ENCODE results near the gene MAP3K12. TPM values are rescaled to one million over a fixed set of nuclear protein-coding genes. Genes with fewer than 3 reads are reported as not detected.

The MAP3K12 gene
- polyA plus RNA-seq, 1 donor from 2014 or later = 82.0 TPM

DNA sequence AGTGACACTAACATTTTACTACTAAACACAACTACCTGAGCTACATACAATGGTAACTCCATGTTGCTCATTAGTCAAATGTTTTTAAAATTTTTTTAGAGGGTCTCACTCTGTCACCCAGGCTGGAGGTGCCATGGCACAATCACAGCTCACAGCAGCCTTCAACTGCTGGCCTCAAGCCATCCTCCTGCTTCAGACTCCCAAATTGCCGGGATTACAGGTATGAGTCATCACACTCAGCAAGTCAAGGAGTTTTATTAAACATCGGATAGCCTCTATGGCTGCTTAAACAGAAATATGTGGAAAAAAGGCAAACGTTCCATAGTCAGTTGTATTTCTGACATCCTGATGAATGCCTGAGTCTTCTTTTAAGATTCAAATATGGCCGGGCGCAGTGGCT lies 19.1 kb upstream of the MAP3K12 start:
- no peak overlapping the region for H3K4me2 ChIP-seq (ENCODE audit: low read length)
- H3K79me2 ChIP-seq (replicated peaks; ENCODE audit: insufficient read depth, low read length) = no peaks in the 10 kb centered on the region
- no peak overlapping the region for H3K9ac ChIP-seq (ENCODE audit: low read length)
- H3K9me3 ChIP-seq (ENCODE audit: low read length) = no peaks in the 10 kb centered on the region
- H3K27ac ChIP-seq (ENCODE audit: low read length) = no peak overlapping the region
- no peaks in the 10 kb centered on the region for H4K20me1 ChIP-seq (ENCODE audit: insufficient read depth)
- TF ChIP-seq TAF1 (IDR thresholded peaks at IDR 0.05; ENCODE audit: low read depth) = no peak
- H3K4me3 ChIP-seq (ENCODE audit: low read length) = no peak overlapping the region
- no peaks in the 10 kb centered on the region for H3K27me3 ChIP-seq (ENCODE audit: insufficient read depth, low read depth, low read length)
- no peaks in the 10 kb centered on the region for H3K36me3 ChIP-seq (ENCODE audit: insufficient read depth, low read length)
- H3K9me2 ChIP-seq (ENCODE audit: insufficient read depth, low read length) = no peaks in the 10 kb centered on the region
- no peaks in the 10 kb centered on the region for H3F3A ChIP-seq (ENCODE audit: insufficient read depth, low read length, poor library complexity, severe bottlenecking)
- no peak overlapping the region for H2AFZ ChIP-seq (ENCODE audit: low read depth, low read length)

DNA sequence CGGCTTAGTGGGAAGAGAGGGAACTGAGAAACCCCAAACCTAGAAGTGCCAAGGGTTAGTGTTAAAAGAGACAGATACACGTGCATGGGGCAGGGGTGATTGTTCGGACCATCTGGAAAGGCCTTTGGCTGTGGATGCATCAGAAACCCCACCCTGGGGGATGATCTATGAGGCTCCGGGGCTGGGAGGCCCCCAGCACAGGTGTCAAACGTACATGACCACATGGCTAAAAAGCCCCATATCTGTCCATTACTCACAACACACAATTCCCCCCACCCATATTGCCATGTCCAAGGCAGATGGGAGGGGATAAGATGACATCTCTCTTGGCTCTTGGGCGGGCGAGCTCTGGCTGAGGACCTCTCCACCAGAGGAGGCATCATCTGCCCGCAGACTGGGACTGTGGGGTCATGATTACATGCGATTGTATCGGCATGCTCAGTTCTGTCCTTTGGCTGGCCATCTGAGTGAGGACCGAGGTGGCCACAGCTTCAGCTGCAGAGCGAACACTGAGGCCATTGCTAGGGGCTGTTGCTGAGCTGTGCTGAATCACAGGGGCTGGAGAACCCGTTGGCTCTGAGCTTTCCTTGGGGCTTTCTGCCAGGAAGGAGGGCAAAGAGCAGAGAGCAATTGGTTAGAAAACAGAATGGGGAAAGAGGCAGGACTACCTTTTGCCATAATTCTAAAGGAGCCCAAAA lies 17.6 kb upstream of the MAP3K12 start:
- Histone ChIP-seq H3K9me3 (ENCODE audit: low read length) (no peaks in the 10 kb centered on the region), H3K27ac (ENCODE audit: low read length) (no peak overlapping the region), H3K9me2 (ENCODE audit: insufficient read depth, low read length) (no peaks in the 10 kb centered on the region), H4K20me1 (ENCODE audit: insufficient read depth) (no peaks in the 10 kb centered on the region), H2AFZ (ENCODE audit: low read depth, low read length) (no peak overlapping the region), H3K4me3 (ENCODE audit: low read length) (no peak overlapping the region), H3F3A (ENCODE audit: insufficient read depth, low read length, poor library complexity, severe bottlenecking) (no peaks in the 10 kb centered on the region), H3K4me2 (ENCODE audit: low read length) (no peak overlapping the region), H3K36me3 (ENCODE audit: insufficient read depth, low read length) (no peaks in the 10 kb centered on the region), H3K27me3 (ENCODE audit: insufficient read depth, low read depth, low read length) (no peaks in the 10 kb centered on the region), H3K79me2 (replicated peaks; ENCODE audit: insufficient read depth, low read length) (no peaks in the 10 kb centered on the region), H3K9ac (ENCODE audit: low read length) (no peak overlapping the region)
- no peak for TF ChIP-seq EP300 (conservative IDR thresholded peaks at IDR 0.05; ENCODE audit: poor library complexity, severe bottlenecking)
- TF ChIP-seq POLR2AphosphoS5 (IDR thresholded peaks at IDR 0.05) = no peak
- TF ChIP-seq, protein P1, sequence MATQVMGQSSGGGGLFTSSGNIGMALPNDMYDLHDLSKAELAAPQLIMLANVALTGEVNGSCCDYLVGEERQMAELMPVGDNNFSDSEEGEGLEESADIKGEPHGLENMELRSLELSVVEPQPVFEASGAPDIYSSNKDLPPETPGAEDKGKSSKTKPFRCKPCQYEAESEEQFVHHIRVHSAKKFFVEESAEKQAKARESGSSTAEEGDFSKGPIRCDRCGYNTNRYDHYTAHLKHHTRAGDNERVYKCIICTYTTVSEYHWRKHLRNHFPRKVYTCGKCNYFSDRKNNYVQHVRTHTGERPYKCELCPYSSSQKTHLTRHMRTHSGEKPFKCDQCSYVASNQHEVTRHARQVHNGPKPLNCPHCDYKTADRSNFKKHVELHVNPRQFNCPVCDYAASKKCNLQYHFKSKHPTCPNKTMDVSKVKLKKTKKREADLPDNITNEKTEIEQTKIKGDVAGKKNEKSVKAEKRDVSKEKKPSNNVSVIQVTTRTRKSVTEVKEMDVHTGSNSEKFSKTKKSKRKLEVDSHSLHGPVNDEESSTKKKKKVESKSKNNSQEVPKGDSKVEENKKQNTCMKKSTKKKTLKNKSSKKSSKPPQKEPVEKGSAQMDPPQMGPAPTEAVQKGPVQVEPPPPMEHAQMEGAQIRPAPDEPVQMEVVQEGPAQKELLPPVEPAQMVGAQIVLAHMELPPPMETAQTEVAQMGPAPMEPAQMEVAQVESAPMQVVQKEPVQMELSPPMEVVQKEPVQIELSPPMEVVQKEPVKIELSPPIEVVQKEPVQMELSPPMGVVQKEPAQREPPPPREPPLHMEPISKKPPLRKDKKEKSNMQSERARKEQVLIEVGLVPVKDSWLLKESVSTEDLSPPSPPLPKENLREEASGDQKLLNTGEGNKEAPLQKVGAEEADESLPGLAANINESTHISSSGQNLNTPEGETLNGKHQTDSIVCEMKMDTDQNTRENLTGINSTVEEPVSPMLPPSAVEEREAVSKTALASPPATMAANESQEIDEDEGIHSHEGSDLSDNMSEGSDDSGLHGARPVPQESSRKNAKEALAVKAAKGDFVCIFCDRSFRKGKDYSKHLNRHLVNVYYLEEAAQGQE (IDR thresholded peaks at IDR 0.05; ENCODE audit: borderline replicate concordance) = no peak

DNA sequence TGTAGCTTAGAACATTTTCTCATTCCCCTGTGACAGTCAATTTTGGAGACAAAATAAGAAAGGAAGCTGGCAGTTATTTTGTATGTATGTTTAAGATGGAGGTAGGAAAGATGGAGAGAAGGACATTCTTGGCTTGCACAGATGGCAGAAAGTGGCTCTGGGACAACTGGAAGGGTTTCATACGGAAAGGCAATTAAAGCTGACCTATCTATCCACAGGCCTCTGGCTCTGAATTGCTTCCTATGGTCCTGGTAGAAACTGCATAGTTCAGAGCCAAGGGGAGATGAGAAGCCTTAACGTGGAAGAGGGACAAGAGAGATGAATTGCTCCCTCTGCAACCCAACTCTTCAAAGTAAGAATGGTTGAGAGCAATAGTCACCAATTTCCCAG lies 16.0 kb upstream of the MAP3K12 start:
- H3K36me3 ChIP-seq (ENCODE audit: insufficient read depth, low read length) = no peaks in the 10 kb centered on the region
- no peaks in the 10 kb centered on the region for H3K9me2 ChIP-seq (ENCODE audit: insufficient read depth, low read length)
- H3F3A ChIP-seq (ENCODE audit: insufficient read depth, low read length, poor library complexity, severe bottlenecking) = no peaks in the 10 kb centered on the region
- no peak overlapping the region for H3K4me3 ChIP-seq (ENCODE audit: low read length)
- TF ChIP-seq, protein P1 (IDR thresholded peaks at IDR 0.05; ENCODE audit: borderline replicate concordance) = no peak
- TF ChIP-seq MXI1 (conservative IDR thresholded peaks at IDR 0.05; ENCODE audit: poor library complexity, severe bottlenecking) (no peak), EZH2 (IDR thresholded peaks at IDR 0.05; ENCODE audit: borderline replicate concordance, insufficient read depth, low read length, poor library complexity, severe bottlenecking) (no peak), EP300 (conservative IDR thresholded peaks at IDR 0.05; ENCODE audit: poor library complexity, severe bottlenecking) (no peak), TAF1 (IDR thresholded peaks at IDR 0.05; ENCODE audit: low read depth) (no peak)
- TF ChIP-seq, protein P2, sequence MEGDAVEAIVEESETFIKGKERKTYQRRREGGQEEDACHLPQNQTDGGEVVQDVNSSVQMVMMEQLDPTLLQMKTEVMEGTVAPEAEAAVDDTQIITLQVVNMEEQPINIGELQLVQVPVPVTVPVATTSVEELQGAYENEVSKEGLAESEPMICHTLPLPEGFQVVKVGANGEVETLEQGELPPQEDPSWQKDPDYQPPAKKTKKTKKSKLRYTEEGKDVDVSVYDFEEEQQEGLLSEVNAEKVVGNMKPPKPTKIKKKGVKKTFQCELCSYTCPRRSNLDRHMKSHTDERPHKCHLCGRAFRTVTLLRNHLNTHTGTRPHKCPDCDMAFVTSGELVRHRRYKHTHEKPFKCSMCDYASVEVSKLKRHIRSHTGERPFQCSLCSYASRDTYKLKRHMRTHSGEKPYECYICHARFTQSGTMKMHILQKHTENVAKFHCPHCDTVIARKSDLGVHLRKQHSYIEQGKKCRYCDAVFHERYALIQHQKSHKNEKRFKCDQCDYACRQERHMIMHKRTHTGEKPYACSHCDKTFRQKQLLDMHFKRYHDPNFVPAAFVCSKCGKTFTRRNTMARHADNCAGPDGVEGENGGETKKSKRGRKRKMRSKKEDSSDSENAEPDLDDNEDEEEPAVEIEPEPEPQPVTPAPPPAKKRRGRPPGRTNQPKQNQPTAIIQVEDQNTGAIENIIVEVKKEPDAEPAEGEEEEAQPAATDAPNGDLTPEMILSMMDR (IDR thresholded peaks at IDR 0.05; ENCODE audit: poor library complexity, severe bottlenecking) = no peak
- no peaks in the 10 kb centered on the region for H4K20me1 ChIP-seq (ENCODE audit: insufficient read depth)
- no peak overlapping the region for H3K9ac ChIP-seq (ENCODE audit: low read length)
- no peak overlapping the region for H3K4me2 ChIP-seq (ENCODE audit: low read length)
- no peaks in the 10 kb centered on the region for H3K9me3 ChIP-seq (ENCODE audit: low read length)
- H3K27me3 ChIP-seq (ENCODE audit: insufficient read depth, low read depth, low read length) = no peaks in the 10 kb centered on the region
- H3K79me2 ChIP-seq (replicated peaks; ENCODE audit: insufficient read depth, low read length) = no peaks in the 10 kb centered on the region
- H2AFZ ChIP-seq (ENCODE audit: low read depth, low read length) = no peak overlapping the region
- no peak overlapping the region for H3K27ac ChIP-seq (ENCODE audit: low read length)

All from neural cell (in vitro differentiated cells).